ENCODE data around the gene MED13L.
"Not testable (repeated sequence)": the region's sequence is repeated elsewhere in the genome, so short reads cannot be mapped to it uniquely, and the experiment has no call there.

The MED13L gene

DNA sequence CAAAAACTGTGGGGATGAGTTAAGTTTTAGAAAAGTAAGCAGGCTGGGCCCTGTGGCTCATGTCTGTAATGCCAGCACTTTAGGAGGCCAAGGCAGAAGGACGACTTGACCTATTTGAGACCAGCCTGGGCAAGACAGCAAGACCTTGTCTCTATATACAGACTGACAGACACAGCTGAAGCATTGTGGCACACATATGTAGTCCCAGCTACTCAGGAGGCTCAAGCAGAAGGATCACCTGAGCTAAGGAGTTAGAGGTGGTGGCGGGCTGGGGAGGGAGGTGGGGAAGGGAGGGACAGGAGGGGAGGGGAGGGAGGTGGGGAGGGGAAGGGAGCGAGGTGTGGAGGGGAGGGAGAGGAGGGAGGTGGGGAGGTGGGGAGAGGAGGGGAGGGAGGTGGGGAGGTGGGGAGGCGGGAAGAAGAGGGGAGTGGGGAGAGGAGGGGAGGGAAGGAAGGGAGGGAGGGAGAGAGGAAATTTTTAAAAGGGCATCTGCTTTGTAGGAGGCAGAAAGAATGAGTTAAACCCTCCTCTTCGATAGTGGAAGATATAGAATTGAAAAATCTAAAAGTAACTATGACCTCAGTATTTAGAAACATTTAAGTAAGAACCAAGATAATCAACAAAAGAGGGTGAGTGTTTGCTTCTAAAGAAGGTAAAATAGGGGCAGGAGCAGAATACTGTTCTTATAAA lies 30.9 kb downstream of the MED13L start:
- no peak for DNase-seq (ENCODE audit: low spot score)

DNA sequence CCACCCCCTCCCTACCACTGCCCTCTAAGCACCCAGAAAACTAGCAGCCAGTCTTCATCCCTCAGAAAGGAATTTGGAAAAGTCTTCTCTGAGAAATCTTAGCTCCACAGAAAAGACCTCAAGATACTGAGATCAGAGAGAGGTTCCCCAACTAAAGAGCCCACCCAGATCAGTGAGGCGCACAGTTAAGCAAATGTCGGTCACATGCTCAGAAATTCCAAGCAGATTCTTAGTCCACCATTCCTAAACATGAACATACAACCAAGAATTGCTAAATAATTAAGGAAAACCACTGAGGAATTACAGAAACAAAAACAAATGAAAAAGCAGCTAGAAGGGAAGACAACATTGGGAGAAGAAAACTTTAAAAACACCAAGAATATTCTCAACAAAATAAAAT lies 32.3 kb downstream of the MED13L start:
- DNase-seq (ENCODE audit: low spot score) = no peak

DNA sequence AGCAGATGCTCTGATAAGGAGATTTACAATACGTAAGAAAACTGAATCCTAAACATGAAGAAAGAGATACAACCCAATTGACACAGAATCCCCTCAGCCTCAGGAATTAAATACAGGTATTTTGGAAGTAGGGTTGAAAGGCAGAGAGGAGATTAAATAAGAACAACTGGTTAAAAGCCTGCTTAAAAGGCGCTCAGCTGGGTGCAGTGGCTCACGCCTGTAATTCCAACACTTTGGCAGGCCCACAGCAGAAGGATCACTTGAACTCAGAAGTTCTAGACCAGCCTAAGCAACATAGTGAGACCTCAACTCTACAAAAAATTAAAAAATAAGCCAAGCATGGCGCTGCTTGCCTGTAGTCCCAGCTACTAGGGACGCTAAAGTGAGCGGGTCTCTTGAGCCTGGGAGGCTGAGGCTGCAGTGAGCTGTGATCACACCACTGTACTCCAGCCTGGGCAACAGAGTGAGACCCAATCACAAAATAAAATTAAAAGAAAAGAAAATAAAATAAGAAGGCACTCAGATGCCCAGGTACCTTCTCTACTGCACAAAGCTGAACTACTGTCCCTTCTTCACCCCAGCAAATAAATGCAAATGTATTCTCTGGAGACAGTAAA lies 32.9 kb downstream of the MED13L start:
- DNase-seq (ENCODE audit: low spot score) = no peak

DNA sequence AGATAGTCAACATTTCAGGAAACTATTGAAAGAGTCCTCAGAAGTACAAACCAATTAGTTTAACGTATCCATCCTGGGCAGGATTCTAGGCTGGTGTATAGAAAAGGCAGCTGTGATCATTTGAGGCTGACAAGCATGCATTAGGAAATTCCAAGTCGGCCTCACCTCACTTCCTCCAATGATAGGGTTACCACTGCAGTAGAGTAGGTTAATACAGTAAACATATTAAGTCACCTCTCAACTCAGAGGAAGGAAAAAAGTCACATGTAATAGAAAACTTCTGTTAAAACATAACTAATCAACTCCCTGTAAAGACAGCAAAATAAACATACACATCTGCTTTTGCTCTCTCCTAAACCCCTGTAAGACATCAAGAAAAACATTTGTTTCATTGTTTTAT lies 33.5 kb downstream of the MED13L start:
- DNase-seq (ENCODE audit: low spot score) = no peak

DNA sequence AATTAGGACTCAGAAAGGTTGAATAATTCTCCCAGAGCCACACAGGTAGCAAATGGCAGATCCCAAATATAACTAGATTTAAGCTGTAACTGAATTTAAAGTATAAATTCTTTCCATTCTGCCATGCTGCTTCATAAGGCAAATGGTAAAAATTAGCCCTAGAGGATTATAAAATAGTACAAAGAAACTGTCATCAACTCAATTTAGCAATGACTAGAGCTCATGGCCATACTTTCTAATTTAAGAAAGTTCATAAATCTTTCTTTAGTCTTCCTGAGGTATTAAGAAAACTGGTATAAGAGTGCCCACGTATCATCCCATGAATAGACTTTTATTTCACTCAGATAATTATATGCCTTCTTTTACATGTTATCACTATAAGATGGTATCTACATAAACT lies 34.8 kb downstream of the MED13L start:
- no peak for DNase-seq (ENCODE audit: low spot score)

DNA sequence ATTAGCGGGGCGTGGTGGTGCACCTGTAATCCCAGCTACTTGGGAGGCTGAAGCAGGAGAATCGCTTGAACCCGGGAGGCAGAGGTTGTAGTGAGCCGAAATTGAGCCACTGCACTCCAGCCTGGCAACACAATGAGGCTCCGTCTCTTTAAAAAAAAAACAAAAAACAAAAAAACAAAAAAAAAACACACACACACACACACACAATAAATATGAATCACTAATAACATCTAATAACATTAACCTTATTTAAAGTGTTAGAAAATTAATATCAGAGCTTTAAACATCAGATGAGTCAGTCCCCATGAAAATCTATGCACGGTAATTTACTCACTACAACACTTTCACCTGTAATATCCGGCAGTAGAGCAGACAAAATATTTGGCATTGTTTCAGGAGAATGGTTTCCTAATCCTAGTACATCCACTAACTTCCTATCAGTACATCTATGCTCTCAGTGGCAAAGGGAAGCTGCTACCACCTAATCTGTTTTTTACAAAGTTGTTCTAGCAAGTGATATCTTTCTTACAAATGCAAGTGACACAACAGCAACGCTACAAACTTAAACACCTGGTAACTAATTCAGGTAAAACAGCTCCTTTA lies 36.2 kb downstream of the MED13L start:
- no peak for DNase-seq (ENCODE audit: low spot score)

DNA sequence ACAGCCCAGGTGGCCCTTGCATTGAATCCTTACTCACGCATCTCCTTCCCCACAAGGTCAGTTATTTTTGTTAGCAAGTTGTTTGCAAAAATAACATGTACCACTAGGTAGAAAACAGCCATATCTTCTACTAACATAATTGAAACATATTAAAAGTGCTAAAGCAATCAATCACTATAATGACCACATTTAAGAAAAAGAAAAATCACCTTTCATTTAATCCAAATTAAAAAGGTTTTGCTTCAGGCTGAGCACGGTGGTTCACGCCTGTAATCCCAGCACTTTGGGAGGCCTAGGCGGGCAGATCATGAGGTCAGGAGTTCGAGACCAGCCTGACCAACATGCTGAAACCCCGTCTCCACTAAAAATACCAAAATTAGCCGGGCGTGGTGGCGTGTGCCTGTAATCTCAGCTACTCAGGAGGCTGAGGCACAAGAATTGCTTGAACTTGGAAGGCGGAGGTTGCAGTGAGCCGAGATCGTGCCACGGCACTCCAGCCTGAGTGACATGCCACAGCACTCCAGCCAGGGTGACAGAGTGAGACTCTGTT lies 38.8 kb downstream of the MED13L start:
- DNase-seq (ENCODE audit: low spot score) = not testable (repeated sequence)

DNA sequence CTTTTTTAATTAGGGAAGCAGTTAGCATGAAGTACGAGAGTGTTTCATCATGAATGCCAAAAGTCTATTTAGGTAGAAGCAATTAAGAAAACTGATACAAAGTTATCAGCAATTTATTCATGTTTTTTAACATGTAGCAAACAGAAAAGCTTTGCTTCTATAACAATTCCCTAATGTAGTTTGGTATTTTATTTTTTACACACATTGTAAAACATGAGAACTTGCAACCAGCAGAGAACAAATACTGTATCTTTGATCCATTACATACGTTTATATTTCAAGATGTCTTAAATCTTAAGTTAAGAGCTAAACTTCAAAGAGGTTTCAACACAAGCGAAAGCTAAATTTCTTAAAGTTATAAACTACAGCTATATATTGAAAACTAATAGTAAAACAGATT lies 39.3 kb downstream of the MED13L start:
- no peak for DNase-seq (ENCODE audit: low spot score)

DNA sequence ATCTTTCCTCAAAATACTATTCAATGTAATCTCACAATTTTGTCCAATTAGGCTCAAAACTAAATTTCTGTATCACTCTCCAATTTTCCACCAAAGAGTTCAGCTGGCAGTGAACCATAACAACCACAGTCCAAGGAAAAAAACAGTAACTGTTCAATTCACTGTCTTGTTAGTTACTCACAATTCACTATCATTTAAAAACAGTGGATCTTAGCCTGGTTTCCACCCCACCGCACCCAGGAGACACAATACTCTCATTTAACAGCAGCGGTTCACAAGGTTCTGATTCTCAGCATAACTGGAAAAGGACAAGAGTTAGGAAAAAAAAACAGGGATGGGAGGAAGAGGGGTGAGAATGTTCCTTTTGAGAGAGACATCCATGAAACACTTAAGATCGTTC lies 40.5 kb downstream of the MED13L start:
- DNase-seq (ENCODE audit: low spot score) = no peak

DNA sequence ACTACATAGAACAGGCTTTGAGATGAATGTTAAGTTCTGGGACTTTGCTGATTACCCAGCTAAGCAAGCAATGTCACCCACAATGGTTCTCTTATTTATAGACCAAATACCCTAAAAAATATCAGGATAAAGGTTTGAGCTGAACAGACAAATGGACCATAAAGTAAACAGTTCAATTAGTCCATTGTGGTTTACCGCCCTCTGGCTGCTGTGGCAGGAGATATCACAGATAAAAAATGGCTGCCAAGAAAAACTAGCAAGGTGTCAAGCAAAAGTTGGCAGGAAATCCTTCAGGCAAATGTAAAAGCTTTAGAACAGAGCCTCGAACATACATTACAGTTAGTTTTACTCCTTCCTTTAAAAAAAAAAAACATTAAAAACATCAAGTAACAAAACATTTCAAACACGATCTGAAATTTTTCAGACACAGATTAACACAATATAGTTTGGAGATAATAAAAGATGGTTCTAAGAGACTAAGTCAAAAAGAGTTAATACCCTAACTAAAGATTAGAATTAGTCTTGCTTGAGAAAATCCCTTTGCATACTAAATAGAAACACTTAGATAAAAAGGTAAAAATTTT lies 41.3 kb downstream of the MED13L start:
- DNase-seq (ENCODE audit: low spot score) = peak; percentile 42

DNA sequence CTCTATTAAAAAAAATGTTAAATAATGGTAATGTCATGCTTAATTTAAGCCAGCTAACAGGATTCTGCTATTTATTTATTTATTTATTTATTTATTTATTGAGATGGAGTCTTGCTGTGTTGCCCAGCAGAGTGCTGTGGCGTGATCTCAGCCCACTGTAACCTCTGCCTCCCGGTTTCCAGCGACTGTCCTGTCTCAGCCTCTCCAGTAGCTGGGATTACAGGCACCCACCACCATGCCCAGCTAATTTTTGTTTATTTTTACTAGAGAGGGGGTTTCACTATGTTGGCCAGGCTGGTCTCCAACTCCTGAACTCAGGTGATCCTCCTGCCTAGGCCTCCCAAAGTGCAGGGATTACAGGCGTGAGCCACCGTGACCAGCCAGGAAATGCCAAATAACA lies 43.3 kb downstream of the MED13L start:
- not testable (repeated sequence) for DNase-seq (ENCODE audit: low spot score)

DNA sequence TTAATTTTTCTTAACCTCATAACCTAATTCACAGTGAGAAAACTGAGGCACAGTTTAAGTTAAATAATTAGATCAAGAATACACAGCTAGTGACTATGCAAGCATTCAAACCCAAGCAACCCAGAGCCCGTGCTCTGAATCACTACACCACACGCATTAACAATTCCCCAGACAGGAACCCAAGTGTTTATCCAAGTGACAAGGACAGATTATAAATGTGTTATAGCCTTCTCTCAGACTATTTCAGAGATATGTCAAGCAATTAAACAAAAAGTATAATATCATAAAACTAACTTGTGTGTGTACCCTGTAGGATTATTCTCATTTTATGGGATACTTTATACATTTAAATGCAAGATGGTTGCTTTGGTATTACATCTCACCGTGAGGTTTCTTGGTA lies 43.8 kb downstream of the MED13L start:
- no peak for DNase-seq (ENCODE audit: low spot score)

DNA sequence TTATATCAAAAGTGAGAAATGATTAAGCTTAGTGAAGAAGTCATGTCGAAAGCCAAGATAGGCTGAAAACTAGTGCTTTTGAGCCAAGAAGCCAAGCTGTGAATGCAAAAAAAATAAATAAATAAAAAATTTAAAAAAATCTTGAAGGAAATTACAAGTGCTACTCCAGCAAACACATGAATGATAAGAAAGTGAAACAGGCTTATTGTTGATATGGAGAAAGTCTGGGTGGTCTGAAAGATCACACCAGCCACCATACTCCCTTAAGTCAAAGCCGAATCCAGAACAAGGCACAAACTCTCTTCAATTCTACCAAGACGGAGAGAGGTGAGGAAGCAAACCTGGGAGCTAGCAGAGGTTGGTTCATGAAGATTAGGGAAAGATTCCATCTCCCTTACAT lies 49.7 kb downstream of the MED13L start:
- DNase-seq (ENCODE audit: low spot score) = no peak

DNA sequence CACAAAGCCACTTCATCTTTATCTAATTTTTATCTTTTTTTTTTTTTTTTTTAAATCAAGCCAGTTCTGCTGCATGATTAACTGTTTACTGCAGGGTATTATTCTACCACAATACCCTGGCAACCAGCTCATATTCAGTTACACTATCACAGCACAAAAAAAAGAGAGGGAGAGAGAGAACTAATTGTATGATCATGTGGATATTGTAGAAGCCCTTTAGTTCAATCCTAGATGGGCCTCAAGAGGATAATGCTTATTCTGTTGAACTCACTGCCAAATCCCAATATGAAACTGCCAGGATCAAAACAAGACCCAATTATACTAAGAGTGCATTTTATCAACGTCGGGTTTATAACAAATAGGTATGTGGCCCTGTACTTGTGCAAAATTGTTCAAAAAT lies 51.5 kb downstream of the MED13L start:
- DNase-seq (ENCODE audit: low spot score) = no peak

DNA sequence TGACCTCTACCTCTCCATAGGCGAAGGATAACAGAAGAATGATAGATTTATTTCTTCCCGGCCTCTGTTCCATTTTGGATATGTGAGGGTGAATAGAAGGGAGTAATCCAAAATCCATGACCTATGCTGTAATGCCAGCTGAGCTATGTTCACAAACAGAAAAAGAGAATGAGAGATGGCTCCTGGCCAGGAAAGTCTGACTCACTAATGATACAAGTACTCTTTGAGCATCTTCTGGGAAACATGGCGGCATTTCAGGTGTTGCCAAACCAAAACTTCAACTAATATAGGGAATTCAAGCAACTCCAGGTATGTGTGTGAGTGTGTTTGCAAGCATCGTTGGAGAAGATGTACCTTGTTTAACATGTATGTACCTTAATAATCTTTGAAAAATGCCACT lies 55.1 kb downstream of the MED13L start:
- peak; percentile 64 for DNase-seq (ENCODE audit: low spot score)

DNA sequence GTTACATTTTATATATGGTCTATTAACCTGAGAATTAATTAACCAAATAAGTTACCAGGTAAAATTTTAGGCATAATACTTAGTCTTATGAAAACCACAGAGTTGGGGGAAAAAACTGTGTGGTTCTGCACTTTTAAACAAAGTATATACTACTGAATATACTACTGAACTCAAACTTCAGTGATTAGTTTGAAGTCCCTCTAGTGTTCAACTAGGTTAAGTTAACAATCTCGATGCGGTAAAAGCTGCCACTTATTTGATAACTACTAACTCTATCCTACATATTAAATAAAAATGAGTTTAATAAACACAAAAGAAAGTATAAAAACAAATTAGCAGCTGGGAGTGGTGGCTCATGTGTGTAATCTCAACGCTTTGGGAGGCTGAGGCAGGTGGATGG lies 56.7 kb downstream of the MED13L start:
- DNase-seq (ENCODE audit: low spot score) = no peak

DNA sequence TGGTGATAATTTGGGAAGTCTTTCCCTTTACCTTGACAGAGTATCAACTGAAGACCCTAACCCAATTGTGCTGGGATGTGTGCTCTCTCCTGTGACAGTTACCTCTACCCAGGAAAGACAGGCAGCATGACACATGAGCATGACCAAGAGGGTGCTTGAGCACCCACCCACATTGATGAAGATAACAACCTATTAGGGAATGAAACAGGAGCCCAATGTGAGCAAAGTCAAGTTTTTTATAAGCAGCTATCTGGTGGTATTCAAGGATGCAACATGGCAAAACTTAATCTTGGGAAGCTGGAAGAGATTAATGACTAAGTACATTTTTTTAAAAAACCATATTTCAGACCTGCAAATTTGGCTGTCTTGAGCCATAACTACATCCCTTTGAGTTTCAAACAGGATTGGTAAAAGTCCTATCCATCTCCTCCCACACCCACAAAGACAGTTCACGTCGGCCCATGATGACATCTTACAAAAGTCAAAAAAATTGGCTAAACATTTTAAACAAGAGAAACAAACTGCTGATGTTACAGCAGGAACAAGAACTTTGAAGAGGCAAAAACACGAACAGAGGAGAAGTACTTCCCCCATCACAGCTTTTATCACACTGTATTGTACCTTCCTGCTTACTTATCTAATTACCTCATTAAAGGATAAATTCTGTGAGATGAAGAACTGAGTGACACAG lies 60.3 kb downstream of the MED13L start:
- DNase-seq (ENCODE audit: low spot score) = no peak

DNA sequence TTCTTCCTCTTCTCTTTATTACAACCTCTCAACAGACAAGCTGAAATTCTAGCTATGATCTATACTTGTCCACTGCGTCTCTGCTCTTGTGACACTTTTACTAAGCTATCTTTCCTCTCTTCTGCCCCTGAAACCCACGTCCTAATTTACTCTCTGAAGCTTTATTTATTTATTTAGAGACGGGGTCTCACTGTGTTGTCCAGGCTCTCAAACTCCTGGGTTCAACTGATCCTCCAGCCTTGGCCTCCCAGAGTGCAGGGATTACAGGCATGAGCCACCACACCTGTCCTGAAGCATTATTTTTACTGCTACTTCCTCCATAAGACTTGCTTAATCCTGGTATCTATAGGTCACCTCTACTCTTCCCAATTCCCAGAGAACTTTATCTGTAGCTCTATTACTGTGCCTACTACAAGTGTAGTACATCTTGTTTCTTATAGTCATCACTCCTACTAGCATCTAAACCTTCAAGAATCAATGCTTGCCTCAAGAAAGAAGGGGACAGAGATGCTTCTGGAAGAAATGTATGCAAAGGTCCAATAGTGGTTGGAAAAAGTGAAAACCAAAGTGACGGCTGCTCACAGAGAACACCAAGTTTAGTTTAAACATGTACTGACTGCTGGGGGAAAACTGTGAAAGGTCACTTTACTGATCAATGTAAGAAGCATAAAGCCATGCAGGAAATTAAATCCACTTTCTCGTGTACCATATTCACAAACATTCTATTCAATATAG lies 61.3 kb downstream of the MED13L start:
- DNase-seq (ENCODE audit: low spot score) = no peak

DNA sequence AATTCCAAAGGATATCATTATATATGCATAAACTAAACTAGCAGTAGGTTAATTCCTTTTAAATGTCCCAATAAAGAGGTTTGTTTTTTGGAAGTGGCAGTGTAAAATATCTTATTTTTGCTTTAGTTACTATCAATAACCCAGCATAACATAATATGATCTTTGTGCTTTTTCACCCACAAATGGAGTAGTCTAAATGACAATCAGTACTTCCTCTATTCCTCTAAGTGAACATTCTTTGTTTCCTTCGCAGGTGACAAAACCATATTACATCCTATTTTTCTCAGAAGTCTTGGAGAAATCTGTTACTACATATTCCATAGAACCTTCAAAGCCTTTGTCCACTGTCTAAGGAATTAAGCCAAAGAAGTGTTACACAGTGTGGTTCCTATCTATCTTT lies 62.5 kb downstream of the MED13L start:
- no peak for DNase-seq (ENCODE audit: low spot score)

DNA sequence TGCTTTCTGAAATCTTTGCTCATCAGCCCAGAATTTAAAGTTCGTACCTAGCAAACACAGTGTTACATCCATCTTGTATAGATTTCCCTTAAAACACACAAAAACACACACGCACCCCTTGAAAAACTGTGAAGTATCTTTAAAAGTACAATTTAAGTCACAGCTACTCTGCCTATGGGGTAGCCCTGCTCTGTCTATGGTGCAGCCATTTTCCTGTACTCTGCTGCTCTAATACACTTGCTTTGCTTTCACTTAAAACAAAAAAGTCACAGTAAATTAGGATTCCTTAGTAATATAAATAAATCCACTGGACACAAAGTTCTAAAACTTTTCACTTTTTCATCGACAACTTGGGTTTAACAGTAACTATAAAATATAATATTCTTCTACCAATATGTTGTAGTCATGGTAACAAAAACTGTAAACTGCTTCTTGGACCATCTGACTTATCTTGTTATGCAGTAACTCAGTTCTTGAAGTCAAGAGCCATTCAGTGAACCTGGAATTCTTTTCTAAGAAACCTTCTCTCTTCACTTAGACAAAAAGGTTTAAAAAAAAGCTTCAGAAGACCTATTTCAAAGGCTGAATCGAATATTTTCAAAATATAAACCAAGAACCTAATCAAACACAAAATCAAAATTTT lies 63.5 kb downstream of the MED13L start:
- DNase-seq (ENCODE audit: low spot score) = no peak

DNA sequence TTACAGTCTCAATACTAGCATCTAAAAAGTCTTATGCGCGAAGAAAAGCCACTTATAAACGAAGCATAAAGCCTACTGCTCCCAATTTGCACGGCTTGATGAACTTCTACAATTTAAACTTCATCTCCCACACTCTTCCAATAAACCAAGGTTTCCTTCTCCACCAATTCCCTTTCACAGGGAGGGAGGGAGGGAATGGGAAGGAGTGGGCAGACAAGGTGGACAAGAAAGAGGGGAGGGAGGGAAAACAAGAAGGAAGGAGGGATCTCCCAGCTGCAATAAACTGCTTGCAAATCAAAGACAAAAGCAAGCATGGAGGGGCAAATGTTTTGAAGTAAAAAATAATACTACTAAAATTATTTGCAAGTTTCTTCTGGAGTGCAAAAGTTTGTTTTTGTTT lies 64.5 kb downstream of the MED13L start:
- DNase-seq (ENCODE audit: low spot score) = no peak

Data from LoVo (cell line).